Skin epidermis (tissue), 12 donors: ENCODE data around the gene FBXO21.
"Not testable (repeated sequence)": the region's sequence is repeated elsewhere in the genome, so short reads cannot be mapped to it uniquely, and the experiment has no call there.

ENCODE experiments used
- H3K27ac ChIP-seq, 21 experiments: fragments of 200-600 bp; sonication (generic) in 11 of 21; one replicate each; pipeline ENCODE4 v1.5.0; 2020; ENCODE audit warnings: mild to moderate bottlenecking in 3 of 21, inconsistent platforms in 2 of 21, moderate library complexity in 2 of 21
- H3K4me3 ChIP-seq, 7 experiments: fragments of 200-600 bp; sonication (generic) in 2 of 7; one replicate each; pipeline ENCODE4 v1.5.0; 2020; ENCODE audit warnings: inconsistent platforms in 2 of 7, mild to moderate bottlenecking in 2 of 7, moderate library complexity in 1 of 7

FBXO21 gene

GRCh38 chr12:117190210-117190781, at the start of gene FBXO21:
Gene FBXO21 (minus strand): TSS chr12:117190470. CDS start chr12:117190456, 14 bp downstream.
- peak within 1 kb of the TSS; percentile 66 to 91 (median 78) for H3K4me3 ChIP-seq
- peak within 1 kb of the TSS in 18 of 21 experiments; percentile 33 to 88 (median 73) for H3K27ac ChIP-seq

DNA sequence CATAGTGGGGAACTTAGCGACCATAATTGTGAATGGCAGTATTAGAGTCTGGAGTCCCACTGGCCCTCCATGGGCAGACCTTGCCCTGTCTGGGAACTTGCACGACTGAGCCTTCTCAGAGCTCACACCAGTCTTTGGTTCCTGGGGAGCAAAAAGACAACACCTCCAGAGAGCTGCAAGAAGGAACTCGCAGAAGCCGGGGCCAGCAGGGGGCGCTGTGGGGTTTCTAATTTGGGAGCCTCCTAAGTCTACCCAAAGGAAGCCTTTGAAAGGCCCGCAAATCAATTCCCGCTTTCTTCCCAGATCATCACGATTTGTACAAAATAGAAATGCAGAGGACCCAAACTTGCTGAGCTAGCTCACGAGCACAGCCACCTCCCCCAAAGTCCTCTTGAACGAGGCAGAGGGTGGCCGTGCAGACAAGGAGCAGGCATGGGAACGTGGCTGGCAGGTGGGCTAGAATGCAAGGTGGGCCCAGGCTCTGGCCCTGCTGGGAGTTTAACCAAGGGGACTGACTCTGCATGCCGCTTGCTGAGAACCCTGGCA, 46.3 kb upstream of the FBXO21 start:
- no peak overlapping the region for H3K4me3 ChIP-seq

GRCh38 chr12:117235261-117235660, 45.0 kb upstream of the FBXO21 start:
- no peak overlapping the region for H3K27ac ChIP-seq

More for the DNA sequence above, 46.3 kb upstream of the FBXO21 start:
- H3K27ac ChIP-seq: no peak overlapping the region

GRCh38 chr12:117234441-117234840, 44.2 kb upstream of the FBXO21 start:
- no peak overlapping the region for H3K27ac ChIP-seq
- no peak overlapping the region for H3K4me3 ChIP-seq

More at GRCh38 chr12:117235261-117235660, 45.0 kb upstream of the FBXO21 start:
- no peak overlapping the region for H3K4me3 ChIP-seq

- Histone ChIP-seq H3K27ac (no peak overlapping the region), H3K4me3 (no peak overlapping the region)
Measured at GRCh38 chr12:117231750-117232149, 41.5 kb upstream of the FBXO21 start.

- no peak overlapping the region for H3K4me3 ChIP-seq
- no peak overlapping the region for H3K27ac ChIP-seq
Measured at GRCh38 chr12:117228239-117228638, 38.0 kb upstream of the FBXO21 start.

- H3K4me3 ChIP-seq: no peak overlapping the region
- H3K27ac ChIP-seq: no peak overlapping the region
Measured at GRCh38 chr12:117227000-117227653, 36.9 kb upstream of the FBXO21 start.

GRCh38 chr12:117226505-117226904, 36.2 kb upstream of the FBXO21 start:
- Histone ChIP-seq H3K27ac (no peak overlapping the region), H3K4me3 (no peak overlapping the region)

DNA sequence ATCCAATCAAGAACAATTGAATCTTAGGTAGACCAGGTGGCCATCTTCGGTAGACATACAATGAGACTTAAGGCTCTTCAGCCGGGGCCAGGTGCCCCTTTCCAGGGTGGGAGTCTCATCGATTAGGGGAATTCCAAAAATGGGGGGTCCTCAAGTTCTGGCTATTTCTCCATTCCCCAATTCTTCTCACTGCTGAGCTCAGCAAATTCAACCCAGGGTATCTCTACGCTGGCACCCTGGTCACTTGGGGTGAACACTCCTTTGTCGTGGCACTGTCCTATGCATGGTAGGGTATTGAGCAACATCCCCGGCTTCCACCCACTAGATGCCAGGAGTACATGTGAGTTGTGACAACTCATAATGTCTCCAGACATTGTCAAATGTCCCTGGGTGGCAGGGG, 34.9 kb upstream of the FBXO21 start:
- Histone ChIP-seq H3K27ac (no peak overlapping the region), H3K4me3 (no peak overlapping the region)

DNA sequence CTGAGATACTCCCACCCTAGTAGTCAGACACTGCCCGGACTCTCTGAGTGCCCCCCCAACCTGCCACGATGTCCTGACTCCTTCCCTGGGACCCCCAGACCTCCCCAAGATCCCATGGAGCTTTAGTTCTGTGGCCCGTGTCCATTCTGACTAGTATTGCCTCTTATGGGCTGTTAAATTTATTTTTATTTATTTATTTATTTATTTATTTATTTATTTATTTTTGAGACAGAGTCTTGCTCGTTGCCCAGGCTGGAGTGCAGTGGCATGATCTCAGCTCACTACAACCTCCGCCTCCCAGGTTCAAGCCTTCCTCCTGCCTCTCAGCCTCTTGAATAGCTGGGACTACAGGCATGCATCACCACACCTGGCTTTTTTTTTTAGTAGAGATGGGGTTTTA, 30.7 kb upstream of the FBXO21 start:
- not testable (repeated sequence) for H3K4me3 ChIP-seq, H3K27ac ChIP-seq

DNA sequence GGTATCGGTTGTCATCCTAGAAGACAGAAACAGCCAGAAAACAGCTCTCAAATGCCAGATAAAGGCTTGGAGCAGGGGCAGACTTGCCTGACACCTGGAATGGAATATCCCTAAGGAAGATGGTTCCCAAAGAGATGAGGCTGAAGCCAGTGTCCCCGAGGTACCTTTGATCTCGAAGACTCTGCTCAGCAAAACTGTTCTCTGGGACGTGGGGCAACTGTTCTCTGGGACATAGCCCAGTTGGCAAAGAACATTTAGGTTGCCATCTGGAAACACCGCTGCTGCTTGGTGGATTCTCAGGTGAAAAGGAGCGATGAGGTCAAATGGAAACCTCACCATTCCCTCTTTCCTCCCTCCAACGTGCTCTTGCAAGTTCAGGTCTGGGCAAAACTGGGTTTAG, 27.9 kb upstream of the FBXO21 start:
- Histone ChIP-seq H3K27ac (no peak overlapping the region), H3K4me3 (no peak overlapping the region)

DNA sequence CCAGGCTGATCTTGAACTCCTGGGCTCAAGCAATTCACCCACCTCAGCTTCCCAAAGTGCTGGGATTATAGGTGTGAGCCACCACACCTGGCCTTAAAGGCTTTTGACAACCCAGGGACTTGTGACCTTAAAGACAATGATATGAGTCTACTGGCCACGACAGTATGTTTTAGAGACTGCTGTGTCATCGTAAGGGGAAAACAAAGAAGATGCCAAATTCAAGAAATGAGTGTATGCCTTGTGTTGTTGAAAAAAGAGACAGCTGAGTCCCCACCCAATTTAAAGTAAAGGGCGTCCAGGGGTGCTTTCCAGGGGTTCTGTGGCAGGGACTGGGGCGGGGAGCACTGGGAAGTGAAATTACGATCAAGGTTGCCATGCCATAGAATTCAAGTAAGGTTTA, 26.4 kb upstream of the FBXO21 start:
- no peak overlapping the region for H3K27ac ChIP-seq
- no peak overlapping the region for H3K4me3 ChIP-seq

DNA sequence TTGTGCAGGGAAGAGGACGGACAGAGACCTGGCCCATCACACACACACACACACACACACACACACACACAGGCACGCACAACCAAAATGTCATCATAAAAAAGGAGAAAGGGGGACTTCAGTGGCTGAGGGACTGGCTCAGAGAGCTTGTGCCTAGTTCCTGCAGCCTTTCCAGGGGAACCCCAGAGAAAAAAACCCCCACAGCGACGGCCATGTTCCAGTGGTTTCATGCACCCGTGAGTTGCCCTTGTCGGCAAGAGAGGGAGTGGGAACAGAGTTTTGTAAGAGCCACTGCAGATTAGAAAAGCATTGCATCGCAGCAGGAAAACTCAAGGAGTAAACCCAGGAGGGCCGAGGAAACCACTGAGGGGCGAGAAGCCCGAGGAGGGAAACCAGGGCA, 24.5 kb upstream of the FBXO21 start:
- H3K27ac ChIP-seq: no peak overlapping the region
- H3K4me3 ChIP-seq: no peak overlapping the region

DNA sequence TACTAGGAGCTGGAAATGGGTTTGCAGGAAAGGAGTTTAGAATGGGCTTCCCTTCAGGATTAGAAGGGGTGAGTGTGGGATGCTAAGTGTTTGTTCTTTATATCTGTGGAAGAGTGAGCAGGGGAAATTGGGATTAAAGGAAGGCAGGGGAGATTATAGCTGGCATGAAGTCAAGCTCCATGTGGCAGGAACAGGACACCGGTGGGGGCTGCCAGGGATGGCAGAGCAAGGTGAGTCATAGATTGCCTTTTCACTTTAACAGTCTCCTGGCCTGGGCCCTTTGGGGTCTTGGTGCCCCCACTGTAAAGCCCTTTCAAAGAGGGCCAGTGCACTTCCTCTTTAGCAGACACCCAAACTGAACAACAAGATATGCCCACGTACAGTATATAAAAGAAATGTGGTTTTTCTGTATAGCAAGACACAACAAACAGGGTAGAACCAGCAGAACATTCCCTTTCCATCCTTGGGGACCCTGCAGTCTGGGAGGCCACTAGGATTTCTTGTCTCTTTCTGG, 23.1 kb upstream of the FBXO21 start:
- no peak overlapping the region for H3K4me3 ChIP-seq
- no peak overlapping the region for H3K27ac ChIP-seq

GRCh38 chr12:117212563-117213190, 22.4 kb upstream of the FBXO21 start:
- Histone ChIP-seq H3K4me3 (no peak overlapping the region), H3K27ac (no peak overlapping the region)

DNA sequence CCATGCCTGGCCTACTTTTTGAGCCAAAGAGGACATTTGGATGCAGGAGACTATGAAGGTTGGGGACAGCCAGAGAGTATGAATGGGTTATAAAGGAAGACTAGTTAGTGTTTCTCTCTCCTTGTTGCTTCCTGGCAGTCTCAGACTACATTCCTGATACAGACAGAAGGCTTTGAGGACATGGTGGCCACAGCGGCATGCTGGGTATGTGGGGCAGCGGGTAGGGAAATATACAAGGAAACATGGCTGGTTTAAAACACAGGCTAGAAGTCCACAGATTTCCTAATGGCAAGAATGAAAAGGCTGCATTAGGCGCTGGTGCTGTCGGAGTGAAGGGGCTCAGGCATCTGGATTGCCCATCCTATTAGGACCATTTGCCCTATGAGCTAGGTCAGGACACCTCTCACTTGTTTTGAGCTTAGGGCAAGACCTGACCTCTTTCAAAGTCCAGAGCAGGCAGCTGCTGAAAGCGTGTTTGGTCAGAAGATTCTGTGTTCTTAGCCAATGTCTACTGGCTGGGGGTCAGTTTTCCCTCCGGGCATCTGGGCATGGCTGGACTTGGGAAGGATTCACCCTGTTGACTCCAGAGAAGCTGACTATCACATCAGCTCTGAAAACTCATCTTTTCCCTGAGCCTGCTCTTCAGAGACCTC, 20.1 kb upstream of the FBXO21 start:
- Histone ChIP-seq H3K27ac (no peak overlapping the region), H3K4me3 (no peak overlapping the region)

DNA sequence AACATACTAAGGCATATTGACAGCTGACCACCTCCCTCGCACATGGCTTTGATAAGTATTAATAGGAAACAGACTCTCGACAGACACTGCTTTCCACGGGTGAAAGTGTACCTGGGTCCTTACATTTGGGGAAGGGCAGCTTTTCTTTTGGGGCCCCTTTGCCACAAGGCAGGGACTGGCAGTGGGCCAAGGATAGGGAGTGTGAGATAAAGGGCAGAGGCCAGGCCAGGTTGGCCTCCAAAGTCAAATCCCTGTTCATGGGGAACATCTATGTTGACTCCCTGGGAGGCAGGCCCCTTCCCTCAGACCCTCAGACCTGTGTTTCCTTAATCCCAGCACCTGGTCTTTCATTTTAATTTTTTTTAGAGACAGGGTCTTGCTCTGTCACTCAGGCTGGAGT, 19.4 kb upstream of the FBXO21 start:
- H3K27ac ChIP-seq: no peak overlapping the region
- H3K4me3 ChIP-seq: no peak overlapping the region

GRCh38 chr12:117208811-117209455, 18.7 kb upstream of the FBXO21 start:
- Histone ChIP-seq H3K27ac (no peak overlapping the region), H3K4me3 (no peak overlapping the region)

- Histone ChIP-seq H3K4me3 (no peak overlapping the region), H3K27ac (no peak overlapping the region)
Measured at GRCh38 chr12:117208206-117208605, 17.9 kb upstream of the FBXO21 start.

- H3K4me3 ChIP-seq: no peak overlapping the region
- H3K27ac ChIP-seq: no peak overlapping the region
Measured at GRCh38 chr12:117207675-117208074, 17.4 kb upstream of the FBXO21 start.
